Hematopoietic multipotent progenitor cell treated with erythropoietin and hydrocortisone succinate and interleukin-3 and kit ligand, for 4 days (in vitro differentiated cells): ENCODE measurements around the gene FMOD.

Experiments
- DNase-seq: peaks from one replicate; pipeline ENCODE4 v3.0.0-alpha.2; 2015

Gene FMOD

GRCh38 chr1:203351037-203351625 is at the start of gene FMOD:
Gene FMOD, minus strand, starts transcription at chr1:203351122. Its CDS starts 2,852 bp downstream, at chr1:203348270.
- peak; percentile 52 for DNase-seq

GRCh38 chr1:203396595-203397194 is 45.8 kb upstream of the FMOD start:
- no peak for DNase-seq

- no peak for DNase-seq
These were observed 44.8 kb upstream of the FMOD start for GRCh38 chr1:203395751-203396150.

- no peak for DNase-seq
These were observed 39.4 kb upstream of the FMOD start for GRCh38 chr1:203390298-203390697.

- DNase-seq: no peak
These were observed 37.8 kb upstream of the FMOD start for GRCh38 chr1:203388683-203389082.

GRCh38 chr1:203382026-203382425 is 31.1 kb upstream of the FMOD start:
- no peak for DNase-seq

GRCh38 chr1:203381151-203381751 is 30.3 kb upstream of the FMOD start:
- no peak for DNase-seq

- DNase-seq: no peak
These were observed 29.7 kb upstream of the FMOD start for GRCh38 chr1:203380420-203381150.

GRCh38 chr1:203379825-203380224 is 28.9 kb upstream of the FMOD start:
- no peak for DNase-seq

- no peak for DNase-seq
These were observed 27.8 kb upstream of the FMOD start for GRCh38 chr1:203378556-203379245.

- no peak for DNase-seq
These were observed 23.1 kb upstream of the FMOD start for GRCh38 chr1:203373991-203374390.

GRCh38 chr1:203373002-203373401 is 22.1 kb upstream of the FMOD start:
- DNase-seq: no peak

- no peak for DNase-seq
These were observed 20.4 kb upstream of the FMOD start for GRCh38 chr1:203371288-203371687.

GRCh38 chr1:203369666-203370065 is 18.7 kb upstream of the FMOD start:
- peak; percentile 9 for DNase-seq

- no peak for DNase-seq
These were observed 17.9 kb upstream of the FMOD start for GRCh38 chr1:203368624-203369451.

- no peak for DNase-seq
These were observed 16.1 kb upstream of the FMOD start for GRCh38 chr1:203367057-203367456.

- DNase-seq: no peak
These were observed 15.6 kb upstream of the FMOD start for GRCh38 chr1:203366476-203366875.

GRCh38 chr1:203364806-203365205 is 13.9 kb upstream of the FMOD start:
- DNase-seq: no peak

- DNase-seq: peak; percentile 20
These were observed 13.3 kb upstream of the FMOD start for GRCh38 chr1:203364094-203364801.

GRCh38 chr1:203362720-203363025 is 11.8 kb upstream of the FMOD start:
- no peak for DNase-seq

- peak; percentile 55 for DNase-seq
These were observed 11.2 kb upstream of the FMOD start for GRCh38 chr1:203361945-203362719.
